ENCODE results near the gene ST3GAL3.

The ST3GAL3 gene

DNA sequence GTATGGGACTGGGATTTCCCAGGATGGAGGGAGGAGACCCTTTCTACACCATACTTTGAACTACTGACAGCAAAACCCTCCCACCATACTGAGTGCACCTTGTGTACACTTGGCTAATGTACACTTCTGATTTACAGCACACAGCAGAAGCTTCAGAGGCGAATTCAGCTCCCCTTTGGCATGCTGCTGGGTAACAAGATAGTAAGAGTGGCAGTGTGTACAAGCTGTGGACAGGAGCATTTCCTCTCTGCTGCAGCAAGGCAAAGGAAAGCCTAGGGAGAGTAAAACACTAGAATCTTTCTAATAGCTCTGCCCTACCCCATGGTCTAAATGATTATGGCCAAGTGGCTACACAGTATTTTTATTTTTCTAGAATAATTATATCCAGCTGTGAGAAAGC, 142.3 kb downstream of the ST3GAL3 start:
- H3K36me3 ChIP-seq (ENCODE audit: control insufficient read depth, insufficient read depth, low read length) = no peaks in the 10 kb centered on the region
- H3K79me1 ChIP-seq (ENCODE audit: low read length) = no peaks in the 10 kb centered on the region
- no peak overlapping the region for H3K18ac ChIP-seq (ENCODE audit: low read length)
- H3K4ac ChIP-seq (ENCODE audit: low read depth, low read length) = no peak overlapping the region
- no peak overlapping the region for H4K8ac ChIP-seq (ENCODE audit: low read depth, low read length)
- H3K27me3 ChIP-seq (ENCODE audit: insufficient read depth, low read length, poor library complexity) = no peaks in the 10 kb centered on the region
- H3K23ac ChIP-seq (ENCODE audit: low read length) = no peak overlapping the region
- no peak overlapping the region for H3K4me2 ChIP-seq (ENCODE audit: low read length)
- no peak overlapping the region for H3K56ac ChIP-seq (ENCODE audit: low read length)
- no peak overlapping the region for H4K5ac ChIP-seq (ENCODE audit: low read length)
- no peak overlapping the region for H3K9ac ChIP-seq (ENCODE audit: low read length)
- whole genome bisulfite sequencing (ENCODE audit: extremely low coverage, insufficient coverage, low lambda C conversion rate) = no CpG with 5 or more reads among the region's 1 CpG
- no peak overlapping the region for H2BK15ac ChIP-seq (replicated peaks; ENCODE audit: low read depth)
- H3K4me1 ChIP-seq (ENCODE audit: control insufficient read depth, low read depth, low read length) = no peaks in the 10 kb centered on the region
- DNase-seq = no peak
- no peaks in the 10 kb centered on the region for H3K79me2 ChIP-seq (ENCODE audit: control insufficient read depth, insufficient read depth, low read length)
- no peak overlapping the region for H3K4me3 ChIP-seq (ENCODE audit: low read length)
- no peak overlapping the region for H2BK120ac ChIP-seq (ENCODE audit: low read depth, low read length)
- H2BK5ac ChIP-seq (ENCODE audit: low read length) = no peak overlapping the region
- H3K27ac ChIP-seq (ENCODE audit: low read depth, low read length) = no peak overlapping the region
- no peak overlapping the region for H2AK5ac ChIP-seq (ENCODE audit: low read length)

DNA sequence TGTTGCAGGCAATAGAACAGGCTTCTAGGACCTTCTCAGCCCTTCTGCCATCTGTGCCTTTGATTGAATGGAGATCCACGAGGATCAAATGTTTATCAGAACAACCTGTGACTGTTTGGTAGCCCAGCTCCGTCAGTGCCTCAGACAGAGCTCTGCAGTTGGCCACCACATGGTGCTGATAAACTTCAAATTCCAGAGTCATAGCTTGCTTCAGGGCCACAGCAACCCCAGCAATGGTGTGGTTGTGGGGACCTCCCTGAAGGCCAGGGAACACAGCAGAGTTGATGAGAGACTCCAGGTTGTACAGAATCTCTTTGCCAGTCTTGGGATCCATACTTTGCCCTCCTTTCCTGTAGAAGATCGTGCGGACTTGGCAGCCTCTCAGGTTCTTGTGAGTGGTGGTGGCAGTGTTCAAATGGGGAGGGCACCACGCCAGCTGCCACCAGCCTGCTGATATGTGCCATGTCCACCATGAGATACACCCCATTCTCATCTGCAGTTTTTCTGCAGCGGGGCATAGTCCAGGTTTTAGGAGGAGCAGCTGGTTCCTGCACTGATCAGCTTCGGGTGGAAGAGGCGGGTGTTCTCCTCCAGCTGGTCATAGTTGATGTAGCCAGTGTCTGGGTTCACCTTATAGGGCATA, 143.4 kb downstream of the ST3GAL3 start:
- Histone ChIP-seq H3K23ac (ENCODE audit: low read length) (no peak overlapping the region), H3K36me3 (ENCODE audit: control insufficient read depth, insufficient read depth, low read length) (no peaks in the 10 kb centered on the region), H3K4me1 (ENCODE audit: control insufficient read depth, low read depth, low read length) (no peaks in the 10 kb centered on the region), H3K4me3 (ENCODE audit: low read length) (no peak overlapping the region), H3K9ac (ENCODE audit: low read length) (no peak overlapping the region), H4K5ac (ENCODE audit: low read length) (no peak overlapping the region), H3K27me3 (ENCODE audit: insufficient read depth, low read length, poor library complexity) (no peaks in the 10 kb centered on the region), H2AK5ac (ENCODE audit: low read length) (no peak overlapping the region), H3K4ac (ENCODE audit: low read depth, low read length) (no peak overlapping the region), H3K79me2 (ENCODE audit: control insufficient read depth, insufficient read depth, low read length) (no peaks in the 10 kb centered on the region), H2BK120ac (ENCODE audit: low read depth, low read length) (no peak overlapping the region), H3K4me2 (ENCODE audit: low read length) (no peak overlapping the region), H3K56ac (ENCODE audit: low read length) (no peak overlapping the region), H2BK15ac (replicated peaks; ENCODE audit: low read depth) (no peak overlapping the region), H3K18ac (ENCODE audit: low read length) (no peak overlapping the region), H2BK5ac (ENCODE audit: low read length) (no peak overlapping the region), H4K8ac (ENCODE audit: low read depth, low read length) (no peak overlapping the region), H3K27ac (ENCODE audit: low read depth, low read length) (no peak overlapping the region), H3K79me1 (ENCODE audit: low read length) (no peaks in the 10 kb centered on the region)
- WGBS (ENCODE audit: extremely low coverage, insufficient coverage, low lambda C conversion rate) = no CpG with 5 or more reads among the region's 8 CpGs
- DNase-seq = no peak

DNA sequence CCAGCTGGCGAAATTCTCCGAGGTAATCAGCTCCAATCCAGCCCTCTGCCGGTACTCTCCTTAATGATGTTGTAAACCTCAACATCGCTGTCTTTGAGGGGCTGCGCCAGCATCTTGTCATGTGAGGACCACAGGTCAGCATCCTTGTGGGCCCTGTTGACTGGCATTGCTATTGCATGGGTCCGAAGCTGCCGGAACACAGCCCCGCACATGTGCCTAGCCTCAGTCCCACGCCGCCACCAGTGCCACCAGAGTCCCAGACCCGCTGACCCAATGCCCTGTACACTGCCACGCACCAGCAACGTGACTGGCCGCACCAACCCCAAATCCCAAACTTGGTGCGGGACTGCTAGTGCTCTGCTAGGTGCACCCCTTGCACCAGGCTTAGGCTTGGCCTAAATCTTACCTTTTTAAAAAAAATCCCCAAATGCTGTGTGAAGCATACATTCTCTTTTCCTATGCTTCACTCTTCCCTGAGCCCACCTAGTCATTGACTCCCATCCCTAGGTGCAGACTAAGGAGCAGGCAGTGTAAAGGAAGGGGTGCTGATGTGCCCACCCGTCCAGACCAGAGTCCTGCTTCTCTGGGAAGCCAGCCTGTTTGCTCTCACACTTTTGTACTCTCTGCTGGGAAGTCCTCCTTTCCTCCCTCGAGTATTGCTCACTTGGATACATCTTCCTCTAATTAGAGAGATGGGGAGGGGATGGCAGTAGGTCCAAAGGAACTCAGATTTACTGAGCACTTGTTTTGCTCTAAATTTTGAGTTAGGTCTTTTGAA, 144.4 kb downstream of the ST3GAL3 start:
- no peak overlapping the region for H3K56ac ChIP-seq (ENCODE audit: low read length)
- H4K8ac ChIP-seq (ENCODE audit: low read depth, low read length) = no peak overlapping the region
- no peaks in the 10 kb centered on the region for H3K27me3 ChIP-seq (ENCODE audit: insufficient read depth, low read length, poor library complexity)
- no peak overlapping the region for H3K4me3 ChIP-seq (ENCODE audit: low read length)
- H3K18ac ChIP-seq (ENCODE audit: low read length) = no peak overlapping the region
- H3K4me1 ChIP-seq (ENCODE audit: control insufficient read depth, low read depth, low read length) = no peaks in the 10 kb centered on the region
- H3K27ac ChIP-seq (ENCODE audit: low read depth, low read length) = no peak overlapping the region
- H2BK15ac ChIP-seq (replicated peaks; ENCODE audit: low read depth) = no peak overlapping the region
- H3K9ac ChIP-seq (ENCODE audit: low read length) = no peak overlapping the region
- no peaks in the 10 kb centered on the region for H3K79me2 ChIP-seq (ENCODE audit: control insufficient read depth, insufficient read depth, low read length)
- WGBS (ENCODE audit: extremely low coverage, insufficient coverage, low lambda C conversion rate) = no CpG with 5 or more reads among the region's 17 CpGs
- no peak overlapping the region for H4K5ac ChIP-seq (ENCODE audit: low read length)
- DNase-seq = no peak
- no peak overlapping the region for H2BK5ac ChIP-seq (ENCODE audit: low read length)
- no peak overlapping the region for H3K23ac ChIP-seq (ENCODE audit: low read length)
- no peak overlapping the region for H3K4ac ChIP-seq (ENCODE audit: low read depth, low read length)
- H3K4me2 ChIP-seq (ENCODE audit: low read length) = no peak overlapping the region
- no peak overlapping the region for H2AK5ac ChIP-seq (ENCODE audit: low read length)
- no peaks in the 10 kb centered on the region for H3K79me1 ChIP-seq (ENCODE audit: low read length)
- no peaks in the 10 kb centered on the region for H3K36me3 ChIP-seq (ENCODE audit: control insufficient read depth, insufficient read depth, low read length)
- no peak overlapping the region for H2BK120ac ChIP-seq (ENCODE audit: low read depth, low read length)

DNA sequence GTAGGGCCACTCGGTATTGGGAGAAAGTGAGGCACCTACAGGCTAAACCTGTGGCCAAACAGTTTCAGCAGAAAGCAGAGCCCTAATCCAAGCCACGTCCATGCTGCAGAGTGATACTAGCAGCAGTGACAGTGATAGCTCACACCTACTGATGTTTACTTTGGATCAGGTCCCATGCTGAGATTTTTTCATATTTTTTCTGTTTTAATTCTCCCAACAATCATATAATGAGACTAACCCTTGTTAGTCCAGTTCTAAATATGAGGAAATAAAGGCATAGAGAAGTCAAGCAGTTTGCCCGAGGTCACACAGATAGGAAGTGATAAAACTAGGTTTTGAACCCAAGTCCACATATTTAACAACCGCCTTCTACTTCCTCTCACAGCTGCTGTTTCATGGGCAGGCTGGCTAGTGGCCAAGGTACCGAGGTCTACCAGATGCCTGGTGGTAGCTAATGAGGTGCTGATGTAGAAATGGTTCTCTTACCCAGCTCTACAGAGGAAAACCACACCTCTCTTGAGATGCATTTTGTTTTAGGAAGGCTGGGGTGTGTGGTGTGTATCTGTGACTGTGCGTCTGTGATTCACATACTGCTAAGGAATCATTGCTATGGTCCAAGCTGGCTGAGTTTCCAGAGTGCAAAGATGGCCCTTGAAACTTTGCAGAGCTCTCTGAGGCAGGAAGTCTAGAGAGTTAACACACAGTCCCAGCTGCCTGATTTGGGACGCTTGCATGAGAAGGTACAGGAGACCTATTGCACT, 146.0 kb downstream of the ST3GAL3 start:
- no peak for DNase-seq
- H3K79me1 ChIP-seq (ENCODE audit: low read length) = no peaks in the 10 kb centered on the region
- no peak overlapping the region for H2BK5ac ChIP-seq (ENCODE audit: low read length)
- no peaks in the 10 kb centered on the region for H3K36me3 ChIP-seq (ENCODE audit: control insufficient read depth, insufficient read depth, low read length)
- no peak overlapping the region for H3K56ac ChIP-seq (ENCODE audit: low read length)
- H2BK15ac ChIP-seq (replicated peaks; ENCODE audit: low read depth) = no peak overlapping the region
- no peak overlapping the region for H3K23ac ChIP-seq (ENCODE audit: low read length)
- no peak overlapping the region for H3K18ac ChIP-seq (ENCODE audit: low read length)
- no peak overlapping the region for H4K8ac ChIP-seq (ENCODE audit: low read depth, low read length)
- H2BK120ac ChIP-seq (ENCODE audit: low read depth, low read length) = no peak overlapping the region
- H3K9ac ChIP-seq (ENCODE audit: low read length) = no peak overlapping the region
- no peak overlapping the region for H2AK5ac ChIP-seq (ENCODE audit: low read length)
- no peak overlapping the region for H4K5ac ChIP-seq (ENCODE audit: low read length)
- H3K79me2 ChIP-seq (ENCODE audit: control insufficient read depth, insufficient read depth, low read length) = no peaks in the 10 kb centered on the region
- no CpG with 5 or more reads among the region's 7 CpGs for WGBS (ENCODE audit: extremely low coverage, insufficient coverage, low lambda C conversion rate)
- H3K4me2 ChIP-seq (ENCODE audit: low read length) = no peak overlapping the region
- no peak overlapping the region for H3K4me3 ChIP-seq (ENCODE audit: low read length)
- H3K27me3 ChIP-seq (ENCODE audit: insufficient read depth, low read length, poor library complexity) = no peaks in the 10 kb centered on the region
- H3K27ac ChIP-seq (ENCODE audit: low read depth, low read length) = no peak overlapping the region
- H3K4me1 ChIP-seq (ENCODE audit: control insufficient read depth, low read depth, low read length) = peaks cover 2% of the 10 kb centered on the region
- H3K4ac ChIP-seq (ENCODE audit: low read depth, low read length) = no peak overlapping the region

DNA sequence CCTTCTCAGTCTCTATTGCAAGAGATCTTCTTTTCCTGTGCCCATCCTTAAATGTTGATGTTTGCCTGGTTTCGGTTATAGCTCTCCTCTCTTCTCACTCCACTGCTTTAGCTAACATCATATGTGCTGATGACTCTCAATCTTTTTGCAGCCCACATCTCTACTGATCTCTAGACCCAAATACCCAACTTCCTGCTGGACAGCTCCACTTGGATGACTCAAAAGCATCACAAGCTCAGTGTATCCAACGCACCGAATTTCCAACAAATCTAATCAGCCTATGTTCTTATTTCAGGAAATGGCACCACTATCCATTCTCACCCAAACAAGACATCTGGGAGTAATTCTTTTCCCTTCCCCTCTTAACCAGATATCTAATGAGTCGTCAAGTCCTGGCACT, 147.1 kb downstream of the ST3GAL3 start:
- no peak overlapping the region for H2BK120ac ChIP-seq (ENCODE audit: low read depth, low read length)
- H3K4me2 ChIP-seq (ENCODE audit: low read length) = no peak overlapping the region
- H3K9ac ChIP-seq (ENCODE audit: low read length) = no peak overlapping the region
- no peak for DNase-seq
- no peaks in the 10 kb centered on the region for H3K36me3 ChIP-seq (ENCODE audit: control insufficient read depth, insufficient read depth, low read length)
- no peak overlapping the region for H3K56ac ChIP-seq (ENCODE audit: low read length)
- H2BK15ac ChIP-seq (replicated peaks; ENCODE audit: low read depth) = no peak overlapping the region
- H3K27me3 ChIP-seq (ENCODE audit: insufficient read depth, low read length, poor library complexity) = no peaks in the 10 kb centered on the region
- WGBS (ENCODE audit: extremely low coverage, insufficient coverage, low lambda C conversion rate) = no CpG with 5 or more reads among the region's 4 CpGs
- no peak overlapping the region for H3K4ac ChIP-seq (ENCODE audit: low read depth, low read length)
- no peak overlapping the region for H3K4me3 ChIP-seq (ENCODE audit: low read length)
- no peaks in the 10 kb centered on the region for H3K79me2 ChIP-seq (ENCODE audit: control insufficient read depth, insufficient read depth, low read length)
- peaks cover 3% of the 10 kb centered on the region for H3K4me1 ChIP-seq (ENCODE audit: control insufficient read depth, low read depth, low read length)
- no peak overlapping the region for H3K27ac ChIP-seq (ENCODE audit: low read depth, low read length)
- no peak overlapping the region for H2BK5ac ChIP-seq (ENCODE audit: low read length)
- H3K79me1 ChIP-seq (ENCODE audit: low read length) = no peaks in the 10 kb centered on the region
- no peak overlapping the region for H3K23ac ChIP-seq (ENCODE audit: low read length)
- H4K5ac ChIP-seq (ENCODE audit: low read length) = no peak overlapping the region
- H3K18ac ChIP-seq (ENCODE audit: low read length) = no peak overlapping the region
- H2AK5ac ChIP-seq (ENCODE audit: low read length) = no peak overlapping the region
- no peak overlapping the region for H4K8ac ChIP-seq (ENCODE audit: low read depth, low read length)
